ENCODE measurements around the gene ITPK1. TPM values are rescaled to one million over a fixed set of nuclear protein-coding genes. Genes with fewer than 3 reads are reported as not detected.
A peak's percentile ranks its signal among the peaks of the same experiment; 100 is the strongest.

Gene ITPK1
- total and polyA plus RNA-seq, 2 experiments from 2014 or later = 35.9 to 101 TPM

GRCh38 chr14:92959761-92960680, 155.7 kb downstream of the ITPK1 start:
- peaks cover 4% of the 10 kb centered on the region; the same call in 1 of the 2 replicates for H3K4me1 ChIP-seq (ENCODE audit: insufficient read depth)
- peaks cover 16% of the 10 kb centered on the region for H3K27me3 Mint-ChIP-seq (ENCODE audit: insufficient read depth, low read depth, poor library complexity)
- no peak overlapping the region for H3K27ac ChIP-seq (ENCODE audit: low read depth)
- H3K4me3 ChIP-seq = no peak overlapping the region
- H3K4me1 Mint-ChIP-seq = peaks cover 22% of the 10 kb centered on the region
- peaks cover 31% of the 10 kb centered on the region for H3K36me3 Mint-ChIP-seq (ENCODE audit: low read depth)
- H3K4me2 ChIP-seq = no peak overlapping the region
- DNase-seq (ENCODE audit: low spot score) (no peak), ATAC-seq (no peak)
- H3K4me3 Mint-ChIP-seq = no peak overlapping the region
- no peaks in the 10 kb centered on the region for H3K9me2 ChIP-seq (ENCODE audit: insufficient read depth)
- H3K27ac Mint-ChIP-seq = peak overlapping the region; percentile 62; the same call in 1 of the 2 replicates
- H3K79me2 ChIP-seq (replicated peaks; ENCODE audit: insufficient read depth) = peaks cover 5% of the 10 kb centered on the region
- no peak for TF ChIP-seq EZH2phosphoT487 (IDR thresholded peaks at IDR 0.05; ENCODE audit: unreplicated experiment)
- no peak for TF ChIP-seq EZH2 (IDR thresholded peaks at IDR 0.05; ENCODE audit: low read depth, unreplicated experiment)
- TF ChIP-seq REST (IDR thresholded peaks at IDR 0.05; ENCODE audit: unreplicated experiment) = no peak
- no peak for TF ChIP-seq CTCF (conservative IDR thresholded peaks at IDR 0.05; ENCODE audit: low read depth in 2 of 2)
- no peak for TF ChIP-seq ETS1 (IDR thresholded peaks at IDR 0.05)
- TF ChIP-seq ZNF462 (CRISPR knock-in tag; IDR thresholded peaks at IDR 0.05) = no peak
- TF ChIP-seq JUNB (IDR thresholded peaks at IDR 0.05; ENCODE audit: unreplicated experiment) = no peak
- no peak for TF ChIP-seq NANOG (IDR thresholded peaks at IDR 0.05; ENCODE audit: borderline replicate concordance)
- no peak for TF ChIP-seq ZNF331 (CRISPR knock-in tag; IDR thresholded peaks at IDR 0.05; ENCODE audit: low read depth)
- TF ChIP-seq CREB1 (CRISPR knock-in tag; IDR thresholded peaks at IDR 0.05; ENCODE audit: low read depth) = no peak
- no peak for TF ChIP-seq POLR2AphosphoS5 (IDR thresholded peaks at IDR 0.05; ENCODE audit: low read depth)
- no peak for TF ChIP-seq ZNF114 (CRISPR knock-in tag; IDR thresholded peaks at IDR 0.05)
- TF ChIP-seq STAT1 (IDR thresholded peaks at IDR 0.05; ENCODE audit: unreplicated experiment) = no peak
- peaks cover 6% of the 10 kb centered on the region for H4K20me1 ChIP-seq (replicated peaks; ENCODE audit: insufficient read depth)
- H3K36me3 ChIP-seq (ENCODE audit: insufficient read depth) = no peaks in the 10 kb centered on the region
- no peak overlapping the region for H2AFZ ChIP-seq
- H3K9me3 Mint-ChIP-seq = 0 out of 3 replicates have a peak, but pooled peaks cover 1% of the 10 kb centered on the region
- no peaks in the 10 kb centered on the region for H3F3A ChIP-seq (replicated peaks; ENCODE audit: low read depth)
- no peaks in the 10 kb centered on the region for H3K27me3 ChIP-seq (ENCODE audit: insufficient read depth)

Data from GM23338 (cell line).